NB4 (cell line): Measurements from ENCODE around the gene HTR3A.
A peak's percentile ranks its signal among the peaks of the same experiment; 100 is the strongest.

Source experiments
- DNase-seq: peaks from one replicate; pipeline ENCODE4 v3.0.0; 2010; ENCODE audit warnings: low read depth
- H3K4me3 ChIP-seq: one replicate; pipeline ENCODE4 v1.5.1; 2011; ENCODE audit warnings: mild to moderate bottlenecking, low read depth, low read length, moderate library complexity
- MAX ChIP-seq: IDR thresholded peaks from 2 replicates; pipeline ENCODE4 v1.6.1; 2011; ENCODE audit warnings: low read depth, low read length
- MYC ChIP-seq: IDR thresholded peaks from 2 replicates; pipeline ENCODE4 v1.6.1; 2011; ENCODE audit warnings: low read depth, low read length
- POLR2A ChIP-seq: IDR thresholded peaks from 2 replicates; pipeline ENCODE4 v1.6.1; 2011; ENCODE audit warnings: mild to moderate bottlenecking; ENCODE audit not compliant: insufficient read length; ENCODE audit errors: extremely low read depth
- TF ChIP-seq, protein P1 (sequence below): IDR thresholded peaks from one replicate; pipeline ENCODE4 v1.5.1; 2012; ENCODE audit warnings: low read depth, low read length

Gene HTR3A

DNA sequence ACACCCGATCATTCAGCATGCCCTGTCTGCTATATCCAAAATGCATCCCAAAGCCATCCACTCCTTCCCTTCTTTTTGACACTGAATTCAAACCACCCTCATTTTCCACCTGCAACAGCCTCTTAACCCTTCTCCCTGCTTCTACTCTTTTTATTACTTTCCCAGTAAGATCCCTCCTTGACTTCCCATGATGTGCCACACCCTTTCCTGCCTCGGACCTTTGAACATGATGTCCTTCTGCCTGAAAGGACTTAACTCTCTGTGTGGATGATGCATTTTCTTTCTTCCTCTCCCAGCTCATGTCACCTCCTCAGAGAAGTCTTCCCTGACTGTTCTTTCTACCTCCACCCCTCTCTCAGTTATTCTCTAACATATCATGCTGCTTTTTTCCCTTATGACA lies 36.5 kb downstream of the HTR3A start:
- no peak overlapping the region for H3K4me3 ChIP-seq
- no peak for TF ChIP-seq MYC
- TF ChIP-seq, protein P1, sequence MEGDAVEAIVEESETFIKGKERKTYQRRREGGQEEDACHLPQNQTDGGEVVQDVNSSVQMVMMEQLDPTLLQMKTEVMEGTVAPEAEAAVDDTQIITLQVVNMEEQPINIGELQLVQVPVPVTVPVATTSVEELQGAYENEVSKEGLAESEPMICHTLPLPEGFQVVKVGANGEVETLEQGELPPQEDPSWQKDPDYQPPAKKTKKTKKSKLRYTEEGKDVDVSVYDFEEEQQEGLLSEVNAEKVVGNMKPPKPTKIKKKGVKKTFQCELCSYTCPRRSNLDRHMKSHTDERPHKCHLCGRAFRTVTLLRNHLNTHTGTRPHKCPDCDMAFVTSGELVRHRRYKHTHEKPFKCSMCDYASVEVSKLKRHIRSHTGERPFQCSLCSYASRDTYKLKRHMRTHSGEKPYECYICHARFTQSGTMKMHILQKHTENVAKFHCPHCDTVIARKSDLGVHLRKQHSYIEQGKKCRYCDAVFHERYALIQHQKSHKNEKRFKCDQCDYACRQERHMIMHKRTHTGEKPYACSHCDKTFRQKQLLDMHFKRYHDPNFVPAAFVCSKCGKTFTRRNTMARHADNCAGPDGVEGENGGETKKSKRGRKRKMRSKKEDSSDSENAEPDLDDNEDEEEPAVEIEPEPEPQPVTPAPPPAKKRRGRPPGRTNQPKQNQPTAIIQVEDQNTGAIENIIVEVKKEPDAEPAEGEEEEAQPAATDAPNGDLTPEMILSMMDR, result no peak
- TF ChIP-seq MAX, result no peak
- TF ChIP-seq POLR2A, result no peak
- no peak for DNase-seq

- H3K4me3 ChIP-seq, result no peak overlapping the region
- no peak for DNase-seq
- TF ChIP-seq MAX, result 0 out of 2 replicates have a peak, but pooled peaks have one; percentile 18
- TF ChIP-seq, protein P1, result no peak
These were observed 40.2 kb downstream of the HTR3A start for GRCh38 chr11:114015117-114015516.

GRCh38 chr11:114016986-114017385 lies 42.1 kb downstream of the HTR3A start:
- H3K4me3 ChIP-seq, result no peak overlapping the region
- TF ChIP-seq POLR2A, result no peak
- no peak for TF ChIP-seq MAX
- TF ChIP-seq, protein P1, result no peak
- TF ChIP-seq MYC, result no peak
- no peak for DNase-seq

DNA sequence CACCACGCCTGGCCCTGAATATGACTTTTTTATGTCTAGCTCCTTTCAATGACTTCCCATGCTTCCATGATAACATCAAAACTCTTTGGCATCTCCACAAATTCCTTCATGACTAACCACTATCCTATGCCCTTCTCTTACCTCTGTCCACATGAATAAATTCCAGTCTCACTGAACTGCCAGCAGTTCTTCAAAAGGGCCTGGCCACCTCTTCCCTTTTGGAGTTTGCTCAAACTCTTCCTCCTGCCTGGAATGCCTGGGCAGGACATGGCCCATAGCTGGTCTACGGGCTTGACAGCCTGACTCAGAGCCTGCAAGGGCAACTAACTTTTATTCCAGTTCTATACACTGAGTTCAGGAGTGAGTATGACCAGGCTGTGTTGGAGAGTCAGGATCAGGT lies 42.8 kb downstream of the HTR3A start:
- TF ChIP-seq, protein P1, result no peak
- TF ChIP-seq MYC (no peak), MAX (no peak), POLR2A (no peak)
- H3K4me3 ChIP-seq, result no peak overlapping the region
- no peak for DNase-seq

DNA sequence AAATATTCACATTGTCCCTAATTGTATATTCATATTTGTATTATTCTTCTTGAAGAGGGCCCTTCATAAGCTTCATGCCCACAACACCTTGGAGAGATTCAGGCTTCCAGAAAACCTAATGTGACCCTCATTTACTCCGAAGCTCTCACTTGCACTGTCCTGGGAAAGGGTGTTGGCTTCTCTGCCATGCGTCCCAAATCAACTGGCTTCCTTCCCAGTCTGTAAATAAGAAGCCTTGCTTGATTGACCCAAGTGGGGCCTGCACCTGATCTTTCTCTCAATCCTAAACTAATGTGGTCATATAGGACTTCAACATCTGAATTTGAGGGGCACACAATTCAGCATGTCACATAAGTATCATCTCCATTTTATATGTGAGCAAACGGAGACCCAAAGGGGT lies 44.1 kb downstream of the HTR3A start:
- TF ChIP-seq, protein P1, result no peak
- no peak for TF ChIP-seq POLR2A
- TF ChIP-seq MYC, result no peak
- no peak for TF ChIP-seq MAX
- H3K4me3 ChIP-seq, result no peak overlapping the region
- DNase-seq, result no peak

- no peak for DNase-seq
- H3K4me3 ChIP-seq, result no peak overlapping the region
- TF ChIP-seq MYC (no peak), MAX (no peak), POLR2A (no peak)
- TF ChIP-seq, protein P1, result no peak
These were observed 44.7 kb downstream of the HTR3A start for GRCh38 chr11:114019574-114019973.
